Measurements from ENCODE around the gene MICB.

Gene MICB

GRCh38 chr6:31535538-31536324 is 37.8 kb downstream of the MICB start:
- H3K4me1 ChIP-seq (ENCODE audit: control insufficient read depth, insufficient read depth, low read length) = peaks cover 24% of the 10 kb centered on the region
- peak overlapping the region; percentile 26 for H3K9ac ChIP-seq (ENCODE audit: low read length)
- H3K36me3 ChIP-seq (ENCODE audit: control insufficient read depth, insufficient read depth, low read length) = peaks cover 18% of the 10 kb centered on the region
- H3K9me3 ChIP-seq (ENCODE audit: control insufficient read depth, low read length) = no peaks in the 10 kb centered on the region
- H3K4me3 ChIP-seq (ENCODE audit: low read length) = no peak overlapping the region
- H3K27me3 ChIP-seq (ENCODE audit: control insufficient read depth, insufficient read depth, low read length) = no peaks in the 10 kb centered on the region

- no peak overlapping the region for H3K4me3 ChIP-seq (ENCODE audit: low read length)
- H3K36me3 ChIP-seq (ENCODE audit: control insufficient read depth, insufficient read depth, low read length) = peaks cover 8% of the 10 kb centered on the region
- H3K27me3 ChIP-seq (ENCODE audit: control insufficient read depth, insufficient read depth, low read length) = no peaks in the 10 kb centered on the region
- peaks cover 30% of the 10 kb centered on the region for H3K4me1 ChIP-seq (ENCODE audit: control insufficient read depth, insufficient read depth, low read length)
- no peaks in the 10 kb centered on the region for H3K9me3 ChIP-seq (ENCODE audit: control insufficient read depth, low read length)
- peak overlapping the region; percentile 90 for H3K9ac ChIP-seq (ENCODE audit: low read length)
Observed at GRCh38 chr6:31538805-31539400, 41.0 kb downstream of the MICB start.

- peaks cover 7% of the 10 kb centered on the region for H3K36me3 ChIP-seq (ENCODE audit: control insufficient read depth, insufficient read depth, low read length)
- peaks cover 30% of the 10 kb centered on the region for H3K4me1 ChIP-seq (ENCODE audit: control insufficient read depth, insufficient read depth, low read length)
- H3K9me3 ChIP-seq (ENCODE audit: control insufficient read depth, low read length) = no peaks in the 10 kb centered on the region
- no peaks in the 10 kb centered on the region for H3K27me3 ChIP-seq (ENCODE audit: control insufficient read depth, insufficient read depth, low read length)
- H3K9ac ChIP-seq (ENCODE audit: low read length) = peak overlapping the region; percentile 90
- peak overlapping the region; percentile 96 for H3K4me3 ChIP-seq (ENCODE audit: low read length)
Observed at GRCh38 chr6:31540640-31541039, 42.7 kb downstream of the MICB start.

GRCh38 chr6:31541059-31541657 is 43.2 kb downstream of the MICB start:
- H3K9me3 ChIP-seq (ENCODE audit: control insufficient read depth, low read length) = no peaks in the 10 kb centered on the region
- H3K4me1 ChIP-seq (ENCODE audit: control insufficient read depth, insufficient read depth, low read length) = peaks cover 30% of the 10 kb centered on the region
- H3K36me3 ChIP-seq (ENCODE audit: control insufficient read depth, insufficient read depth, low read length) = peaks cover 2% of the 10 kb centered on the region
- H3K4me3 ChIP-seq (ENCODE audit: low read length) = peak overlapping the region; percentile 96
- no peaks in the 10 kb centered on the region for H3K27me3 ChIP-seq (ENCODE audit: control insufficient read depth, insufficient read depth, low read length)
- peak overlapping the region; percentile 90 for H3K9ac ChIP-seq (ENCODE audit: low read length)

GRCh38 chr6:31541658-31542521 is 43.9 kb downstream of the MICB start, which contains the start of gene DDX39B:
Gene DDX39B, minus strand, starts transcription at chr6:31542003. Its CDS starts 1,471 bp downstream, at chr6:31540532.
- Histone ChIP-seq H3K9ac (ENCODE audit: low read length) (peak within 1 kb of the TSS; percentile 90), H3K9me3 (ENCODE audit: control insufficient read depth, low read length) (no peaks in the 10 kb centered on the region), H3K36me3 (ENCODE audit: control insufficient read depth, insufficient read depth, low read length) (no peaks in the 10 kb centered on the region), H3K4me1 (ENCODE audit: control insufficient read depth, insufficient read depth, low read length) (peaks cover 34% of the 10 kb centered on the region), H3K4me3 (ENCODE audit: low read length) (peak within 1 kb of the TSS; percentile 96), H3K27me3 (ENCODE audit: control insufficient read depth, insufficient read depth, low read length) (no peaks in the 10 kb centered on the region)

- no peak overlapping the region for H3K4me3 ChIP-seq (ENCODE audit: low read length)
- H3K36me3 ChIP-seq (ENCODE audit: control insufficient read depth, insufficient read depth, low read length) = no peaks in the 10 kb centered on the region
- H3K27me3 ChIP-seq (ENCODE audit: control insufficient read depth, insufficient read depth, low read length) = no peaks in the 10 kb centered on the region
- H3K9me3 ChIP-seq (ENCODE audit: control insufficient read depth, low read length) = no peaks in the 10 kb centered on the region
- H3K4me1 ChIP-seq (ENCODE audit: control insufficient read depth, insufficient read depth, low read length) = peaks cover 39% of the 10 kb centered on the region
- no peak overlapping the region for H3K9ac ChIP-seq (ENCODE audit: low read length)
Observed at GRCh38 chr6:31543639-31544038, 45.7 kb downstream of the MICB start.

- Histone ChIP-seq H3K27me3 (ENCODE audit: control insufficient read depth, insufficient read depth, low read length) (no peaks in the 10 kb centered on the region), H3K9ac (ENCODE audit: low read length) (no peak overlapping the region), H3K36me3 (ENCODE audit: control insufficient read depth, insufficient read depth, low read length) (no peaks in the 10 kb centered on the region), H3K9me3 (ENCODE audit: control insufficient read depth, low read length) (no peaks in the 10 kb centered on the region), H3K4me1 (ENCODE audit: control insufficient read depth, insufficient read depth, low read length) (peaks cover 30% of the 10 kb centered on the region), H3K4me3 (ENCODE audit: low read length) (no peak overlapping the region)
Observed at GRCh38 chr6:31544676-31545075, 46.7 kb downstream of the MICB start.

GRCh38 chr6:31545291-31545690 is 47.3 kb downstream of the MICB start:
- peaks cover 24% of the 10 kb centered on the region for H3K4me1 ChIP-seq (ENCODE audit: control insufficient read depth, insufficient read depth, low read length)
- H3K27me3 ChIP-seq (ENCODE audit: control insufficient read depth, insufficient read depth, low read length) = no peaks in the 10 kb centered on the region
- H3K9ac ChIP-seq (ENCODE audit: low read length) = no peak overlapping the region
- H3K4me3 ChIP-seq (ENCODE audit: low read length) = no peak overlapping the region
- no peaks in the 10 kb centered on the region for H3K36me3 ChIP-seq (ENCODE audit: control insufficient read depth, insufficient read depth, low read length)
- no peaks in the 10 kb centered on the region for H3K9me3 ChIP-seq (ENCODE audit: control insufficient read depth, low read length)

GRCh38 chr6:31546339-31546957 is 48.5 kb downstream of the MICB start, which contains the start of gene ATP6V1G2:
Gene ATP6V1G2, minus strand, starts transcription at chr6:31546608. Its CDS starts 49 bp downstream, at chr6:31546559.
- H3K4me3 ChIP-seq (ENCODE audit: low read length) = peak within 1 kb of the TSS; percentile 20
- peaks cover 21% of the 10 kb centered on the region for H3K4me1 ChIP-seq (ENCODE audit: control insufficient read depth, insufficient read depth, low read length)
- no peaks in the 10 kb centered on the region for H3K9me3 ChIP-seq (ENCODE audit: control insufficient read depth, low read length)
- no peaks in the 10 kb centered on the region for H3K36me3 ChIP-seq (ENCODE audit: control insufficient read depth, insufficient read depth, low read length)
- peak within 1 kb of the TSS; percentile 91 for H3K9ac ChIP-seq (ENCODE audit: low read length)
- H3K27me3 ChIP-seq (ENCODE audit: control insufficient read depth, insufficient read depth, low read length) = no peaks in the 10 kb centered on the region

GRCh38 chr6:31546958-31547726 is 49.2 kb downstream of the MICB start, which contains the start of gene NFKBIL1:
Gene NFKBIL1, plus strand, starts transcription at chr6:31547608. Its CDS starts 87 bp downstream, at chr6:31547695.
- Histone ChIP-seq H3K9me3 (ENCODE audit: control insufficient read depth, low read length) (no peaks in the 10 kb centered on the region), H3K4me3 (ENCODE audit: low read length) (peak within 1 kb of the TSS; percentile 20), H3K36me3 (ENCODE audit: control insufficient read depth, insufficient read depth, low read length) (no peaks in the 10 kb centered on the region), H3K4me1 (ENCODE audit: control insufficient read depth, insufficient read depth, low read length) (peaks cover 21% of the 10 kb centered on the region), H3K9ac (ENCODE audit: low read length) (peak within 1 kb of the TSS; percentile 91), H3K27me3 (ENCODE audit: control insufficient read depth, insufficient read depth, low read length) (no peaks in the 10 kb centered on the region)

Measured in mucosa of stomach (tissue), 1 donor.